Omental fat pad (tissue), 4 donors: ENCODE data around the gene ZNF407. TPM values are rescaled to one million over a fixed set of nuclear protein-coding genes. Genes with fewer than 3 reads are reported as not detected.

Source experiments
- ATAC-seq: fragments of 150-250 bp; one replicate; pipeline ENCODE4 v1.9.1; 2016; ENCODE audit warnings: mild to moderate bottlenecking, moderate library complexity; ENCODE audit not compliant: low FRiP score
- DNase-seq: peaks from one replicate; pipeline ENCODE4 v3.0.0-alpha.2; 2019; ENCODE audit warnings: low spot score
- CTCF ChIP-seq, 3 donors: fragments of 450-650 bp; IDR thresholded peaks; one replicate each; pipeline ENCODE4 v1.5.1; 2016 to 2017; ENCODE audit warnings: antibody characterized with exemption in 3 of 3, mild to moderate bottlenecking in 3 of 3, moderate library complexity in 2 of 3
- total RNA-seq, 4 donors: library from RNA; depleted of rRNA; stranded (reverse); fragments of >200 nt; gene quantifications; one replicate each; pipeline ENCODE4 v1.1.0, GENCODE V29; 2016

Gene ZNF407
- total RNA-seq, 4 donors from 2014 or later, result 13.4 to 26.7 (median 19.7) TPM

- DNase-seq (no peak), ATAC-seq (no peak)
- no peak for TF ChIP-seq CTCF (IDR thresholded peaks at IDR 0.05)
Measured at GRCh38 chr18:74836296-74837139, 238.8 kb downstream of the ZNF407 start.

- DNase-seq (no peak), ATAC-seq (no peak)
- no peak for TF ChIP-seq CTCF (IDR thresholded peaks at IDR 0.05)
Measured at GRCh38 chr18:74840492-74841167, 243.0 kb downstream of the ZNF407 start.

GRCh38 chr18:74841248-74841647, 243.6 kb downstream of the ZNF407 start:
- no peak for ATAC-seq

DNA sequence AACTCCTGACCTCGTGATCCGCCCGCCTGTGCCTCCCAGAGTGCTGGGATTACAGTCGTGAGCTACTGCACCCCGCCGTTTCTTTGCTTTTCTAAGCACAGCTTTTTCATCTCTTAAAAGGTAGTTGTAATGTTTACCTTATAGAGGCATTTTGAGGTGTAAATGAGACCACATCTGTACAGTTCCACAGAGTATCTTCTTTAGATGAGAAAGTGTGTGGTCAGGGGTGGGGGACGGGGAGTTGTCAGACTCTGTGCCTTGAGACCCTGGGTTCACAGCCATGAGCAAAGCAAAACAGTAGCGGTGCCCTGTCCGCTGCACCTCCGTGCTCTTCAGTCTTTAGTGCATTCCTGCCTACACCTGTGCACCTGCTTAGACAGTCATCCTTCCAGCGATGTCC, 251.6 kb downstream of the ZNF407 start:
- no peak for ATAC-seq
- no peak for TF ChIP-seq CTCF (IDR thresholded peaks at IDR 0.05)
- no peak for DNase-seq

More at GRCh38 chr18:74841248-74841647, 243.6 kb downstream of the ZNF407 start:
- DNase-seq, result no peak
- TF ChIP-seq CTCF (IDR thresholded peaks at IDR 0.05), result no peak

GRCh38 chr18:74856434-74856833, 258.8 kb downstream of the ZNF407 start:
- no peak for TF ChIP-seq CTCF (IDR thresholded peaks at IDR 0.05)
- ATAC-seq, result no peak
- DNase-seq, result no peak

- TF ChIP-seq CTCF (IDR thresholded peaks at IDR 0.05), result no peak
- DNase-seq (no peak), ATAC-seq (no peak)
Measured at GRCh38 chr18:74856928-74857327, 259.3 kb downstream of the ZNF407 start.
